ENCODE results near the gene GAS7. TPM values are rescaled to one million over a fixed set of nuclear protein-coding genes. Genes with fewer than 3 reads are reported as not detected.

The GAS7 gene
- total and polyA plus RNA-seq, 2 of the 13 experiments (the other 11 are each of a cell fraction or from before 2014, with no cell fraction given) = 1.0 to 5.2 TPM

- TF ChIP-seq ZNF598 (CRISPR knock-in tag; IDR thresholded peaks at IDR 0.05; ENCODE audit: borderline replicate concordance) (no peak), ZBTB44 (CRISPR knock-in tag; IDR thresholded peaks at IDR 0.05) (no peak), DRAP1 (CRISPR knock-in tag; IDR thresholded peaks at IDR 0.05) (no peak), ZNF75D (CRISPR knock-in tag; IDR thresholded peaks at IDR 0.05; ENCODE audit: borderline replicate concordance) (no peak), ZFP82 (CRISPR knock-in tag; IDR thresholded peaks at IDR 0.05; ENCODE audit: borderline replicate concordance) (no peak), ZNF766 (CRISPR knock-in tag; IDR thresholded peaks at IDR 0.05; ENCODE audit: borderline replicate concordance) (no peak), MAFK (conservative IDR thresholded peaks at IDR 0.05 in 1 of 2, IDR thresholded peaks at IDR 0.05 in 1 of 2; ENCODE audit: low read length in 2 of 2) (peak; percentile 22 to 76; a peak in 2 of 4 replicates), MAFF (IDR thresholded peaks at IDR 0.05; ENCODE audit: low read depth, low read length) (peak; percentile 21; the same call in 1 of the 2 replicates), PAWR (CRISPR knock-in tag; IDR thresholded peaks at IDR 0.05; ENCODE audit: borderline replicate concordance) (no peak), ZC3H4 (CRISPR knock-in tag; IDR thresholded peaks at IDR 0.05; ENCODE audit: borderline replicate concordance) (no peak), CSRNP2 (CRISPR knock-in tag; conservative IDR thresholded peaks at IDR 0.05; ENCODE audit: low read depth) (no peak), MTA1 (CRISPR knock-in tag; IDR thresholded peaks at IDR 0.05; ENCODE audit: borderline replicate concordance) (no peak), GMEB1 (CRISPR knock-in tag; IDR thresholded peaks at IDR 0.05; ENCODE audit: borderline replicate concordance) (no peak), HINFP (CRISPR knock-in tag; IDR thresholded peaks at IDR 0.05; ENCODE audit: low read depth) (no peak)
- H3K79me2 ChIP-seq (ENCODE audit: insufficient read depth, low read length) = no peaks in the 10 kb centered on the region
- peaks cover 0 to 21% of the 10 kb centered on the region in 2 experiments; a peak in 3 of 5 replicates for H3K27me3 ChIP-seq (ENCODE audit: control insufficient read depth in 1 of 2, insufficient read depth in 2 of 2, low read length in 2 of 2)
- FAIRE-seq (no peak), ATAC-seq (no peak), DNase-seq (ENCODE audit: low spot score) (no peak)
- no peaks in the 10 kb centered on the region for H3K4me1 ChIP-seq (ENCODE audit: insufficient read depth, low read length)
- ChIA-PET CTCF (ENCODE audit: low intra/inter-chr PET ratio, low total read pairs) (no interaction called here), POLR2A (no interaction called here)
- H3K9ac ChIP-seq (ENCODE audit: insufficient read depth, low read depth, low read length) = no peak overlapping the region
- no peaks in the 10 kb centered on the region for H3K36me3 ChIP-seq (replicated peaks in 1 of 2; ENCODE audit: control insufficient read depth in 1 of 2, insufficient read depth in 2 of 2, low read length in 2 of 2)
- no peak overlapping the region for H3K27ac ChIP-seq (ENCODE audit: extremely low read length, insufficient read depth, low read length)
- H2AFZ ChIP-seq (ENCODE audit: low read length) = no peak overlapping the region
- H4K20me1 ChIP-seq (ENCODE audit: insufficient read depth, low read length) = no peaks in the 10 kb centered on the region
- BruUV-seq (replicated peaks) = no TSS peak
- intact Hi-C loops (cut with micrococcal nuclease; ENCODE audit: unreplicated experiment) = no loop called here
- no peak overlapping the region for H3K4me2 ChIP-seq (ENCODE audit: low read depth, low read length)
- no peaks in the 10 kb centered on the region for H3K9me3 ChIP-seq (ENCODE audit: low read length)
- H3K4me3 ChIP-seq (replicated peaks in 1 of 3; ENCODE audit: insufficient read depth in 1 of 3, low read depth in 2 of 3, low read length in 3 of 3) = no peak overlapping the region
- 20% methylated on average over 7 of the region's 7 CpGs for WGBS (ENCODE audit: low lambda C conversion rate)
- in situ Hi-C loops (cut with HindIII; ENCODE audit: extremely low pct_ligation_motif_present, low pct_unique_long_range_greater_than_20kb) = no loop called here
Observed at GRCh38 chr17:10166176-10166935, 32.0 kb downstream of the GAS7 start.
